Measurements from ENCODE around the gene ADRA2B. TPM values are rescaled to one million over a fixed set of nuclear protein-coding genes. Genes with fewer than 3 reads are reported as not detected.

The ADRA2B gene
- total RNA-seq, 1 experiment from 2014 or later, result 2.7 TPM

DNA sequence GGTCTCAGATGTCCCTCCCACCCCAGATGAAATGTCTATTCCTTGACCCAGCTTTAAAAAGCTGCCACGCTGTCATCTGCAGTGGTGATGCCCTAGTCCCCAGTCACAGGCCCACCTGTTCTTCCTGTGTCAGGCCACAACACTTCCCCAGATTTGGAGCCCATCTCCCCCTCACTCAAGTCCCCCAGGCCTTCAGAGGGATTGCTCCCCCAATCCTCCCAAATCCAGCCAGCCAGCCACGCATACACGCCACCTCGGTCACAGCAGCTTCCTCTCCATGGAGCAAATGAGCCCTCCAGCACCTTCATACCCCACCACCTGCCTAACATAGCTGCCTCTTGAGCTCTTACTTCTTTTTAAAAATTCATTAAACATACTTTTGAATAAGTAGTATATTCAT, 14.1 kb upstream of the ADRA2B start:
- no peak overlapping the region for H3K4me3 Mint-ChIP-seq
- Histone ChIP-seq H3K79me2 (ENCODE audit: insufficient read depth, low read length) (no peaks in the 10 kb centered on the region), H3K4me1 (ENCODE audit: insufficient read depth, low read length) (no peaks in the 10 kb centered on the region), H3K23ac (ENCODE audit: insufficient read length, low read depth, low read length) (no peak overlapping the region), H2AK5ac (ENCODE audit: insufficient read length, low read length) (no peak overlapping the region), H2BK15ac (ENCODE audit: low read depth, low read length) (no peak overlapping the region), H3K27ac (ENCODE audit: insufficient read length, low read depth, low read length) (no peak overlapping the region), H2BK120ac (ENCODE audit: low read depth, low read length, poor library complexity, severe bottlenecking) (no peak overlapping the region), H3K56ac (ENCODE audit: insufficient read length, low read depth, low read length) (no peak overlapping the region), H4K20me1 (ENCODE audit: control insufficient read depth, insufficient read depth, insufficient read length) (no peaks in the 10 kb centered on the region), H3K9me3 (ENCODE audit: control insufficient read depth, low read depth, low read length) (no peaks in the 10 kb centered on the region), H3K18ac (ENCODE audit: insufficient read length, low read depth, low read length) (no peak overlapping the region), H3K4ac (ENCODE audit: low read depth, low read length) (no peak overlapping the region), H4K91ac (ENCODE audit: insufficient read length, low read depth, low read length) (no peak overlapping the region), H3K4me2 (ENCODE audit: insufficient read depth, insufficient read length, low read length) (no peak overlapping the region), H3K23me2 (ENCODE audit: insufficient read length, low read depth, low read length, poor library complexity, severe bottlenecking) (no peaks in the 10 kb centered on the region), H2BK12ac (ENCODE audit: insufficient read length, low read depth, low read length) (no peak overlapping the region), H4K8ac (replicated peaks; ENCODE audit: insufficient read length, low read depth, low read length) (no peak overlapping the region), H4K5ac (ENCODE audit: insufficient read length, low read depth, low read length) (no peak overlapping the region), H3T11ph (ENCODE audit: low read length) (no peak overlapping the region), H2BK20ac (ENCODE audit: low read depth, low read length, poor library complexity, severe bottlenecking) (no peak overlapping the region), H2BK5ac (ENCODE audit: insufficient read length, low read length) (no peak overlapping the region), H2AFZ (ENCODE audit: low read length) (no peak overlapping the region), H3K79me1 (ENCODE audit: insufficient read depth, low read depth, low read length, poor library complexity, severe bottlenecking) (no peaks in the 10 kb centered on the region), H3K9ac (ENCODE audit: extremely low read depth, insufficient read length, low read length) (no peak overlapping the region), H3K27me3 (ENCODE audit: insufficient read depth, low read length) (no peaks in the 10 kb centered on the region), H3K14ac (ENCODE audit: insufficient read depth, low read length) (no peak overlapping the region; the same call in 1 of the 2 replicates)
- peaks cover 17% of the 10 kb centered on the region for H3K27me3 Mint-ChIP-seq (ENCODE audit: low read depth)
- no CpG with 5 or more reads among the region's 4 CpGs for WGBS (ENCODE audit: extremely low coverage, insufficient read length, low lambda C conversion rate)
- DNase-seq, result no peak
- H3K27ac Mint-ChIP-seq, result no peak overlapping the region
- no peaks in the 10 kb centered on the region for H3K9me3 Mint-ChIP-seq
- no peaks in the 10 kb centered on the region for H3K4me1 Mint-ChIP-seq
- H3K36me3 Mint-ChIP-seq (ENCODE audit: insufficient read depth in 1 of 3, low read depth in 3 of 3), result no peaks in the 10 kb centered on the region
- TF ChIP-seq, protein P1, sequence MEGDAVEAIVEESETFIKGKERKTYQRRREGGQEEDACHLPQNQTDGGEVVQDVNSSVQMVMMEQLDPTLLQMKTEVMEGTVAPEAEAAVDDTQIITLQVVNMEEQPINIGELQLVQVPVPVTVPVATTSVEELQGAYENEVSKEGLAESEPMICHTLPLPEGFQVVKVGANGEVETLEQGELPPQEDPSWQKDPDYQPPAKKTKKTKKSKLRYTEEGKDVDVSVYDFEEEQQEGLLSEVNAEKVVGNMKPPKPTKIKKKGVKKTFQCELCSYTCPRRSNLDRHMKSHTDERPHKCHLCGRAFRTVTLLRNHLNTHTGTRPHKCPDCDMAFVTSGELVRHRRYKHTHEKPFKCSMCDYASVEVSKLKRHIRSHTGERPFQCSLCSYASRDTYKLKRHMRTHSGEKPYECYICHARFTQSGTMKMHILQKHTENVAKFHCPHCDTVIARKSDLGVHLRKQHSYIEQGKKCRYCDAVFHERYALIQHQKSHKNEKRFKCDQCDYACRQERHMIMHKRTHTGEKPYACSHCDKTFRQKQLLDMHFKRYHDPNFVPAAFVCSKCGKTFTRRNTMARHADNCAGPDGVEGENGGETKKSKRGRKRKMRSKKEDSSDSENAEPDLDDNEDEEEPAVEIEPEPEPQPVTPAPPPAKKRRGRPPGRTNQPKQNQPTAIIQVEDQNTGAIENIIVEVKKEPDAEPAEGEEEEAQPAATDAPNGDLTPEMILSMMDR (conservative IDR thresholded peaks at IDR 0.05), result no peak

All from H9 (cell line).